Gastrocnemius medialis (tissue), 4 donors: ENCODE measurements around the gene SELENOF.

ENCODE experiments used
- POLR2A ChIP-seq, 2 donors: fragments of 450-650 bp; IDR thresholded peaks; one replicate each; pipeline ENCODE4 v1.6.1; 2017; ENCODE audit warnings: antibody characterized with exemption in 2 of 2, mild to moderate bottlenecking in 2 of 2, moderate library complexity in 2 of 2
- TF ChIP-seq, protein P1 (sequence below), 5 experiments: fragments of 450-650 bp in 3 of 5; fragments of 200-600 bp in 2 of 5; sonication (generic) in 2 of 5; IDR thresholded peaks in 4 of 5; conservative IDR thresholded peaks in 1 of 5; 1 replicate in 4 of 5; 2 replicates in 1 of 5; pipeline ENCODE4 v1.5.1; 2016 to 2019; ENCODE audit warnings: antibody characterized with exemption in 5 of 5, mild to moderate bottlenecking in 3 of 5, moderate library complexity in 3 of 5

DNA sequence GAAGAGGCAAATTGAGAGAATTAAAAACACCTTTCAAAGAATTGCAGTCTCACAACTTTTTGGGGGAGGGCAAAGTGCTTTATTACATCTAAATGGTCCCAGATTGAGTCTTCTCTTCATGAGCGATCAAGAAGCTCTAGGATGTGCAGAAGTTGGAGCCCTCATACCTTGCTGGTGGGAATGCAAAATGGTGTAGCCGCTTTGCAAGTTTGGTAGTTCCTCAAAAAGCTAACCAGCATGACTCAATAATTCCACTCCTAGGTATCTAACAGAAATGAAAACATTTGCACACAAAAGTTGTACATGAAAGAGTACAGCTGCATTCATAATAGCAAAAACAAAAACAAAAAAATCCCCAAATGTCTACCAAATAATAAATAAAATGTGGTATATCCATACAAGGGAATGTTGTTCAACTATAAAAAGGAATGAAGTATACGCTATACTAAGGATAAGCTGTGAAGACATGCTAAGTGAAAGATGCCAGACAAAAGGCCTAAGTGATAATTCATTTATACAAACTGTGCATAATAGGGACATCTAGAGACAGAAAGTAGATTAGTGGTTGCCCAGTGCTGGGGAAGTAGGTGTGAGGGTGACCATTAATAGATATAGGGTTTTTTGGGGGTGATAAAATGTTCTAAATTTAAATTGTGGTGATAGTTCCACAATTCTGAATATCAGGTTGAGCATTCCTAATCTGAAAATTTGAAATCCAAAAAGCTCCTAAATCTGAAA, 55.2 kb downstream of the SELENOF start:
- TF ChIP-seq, protein P1, sequence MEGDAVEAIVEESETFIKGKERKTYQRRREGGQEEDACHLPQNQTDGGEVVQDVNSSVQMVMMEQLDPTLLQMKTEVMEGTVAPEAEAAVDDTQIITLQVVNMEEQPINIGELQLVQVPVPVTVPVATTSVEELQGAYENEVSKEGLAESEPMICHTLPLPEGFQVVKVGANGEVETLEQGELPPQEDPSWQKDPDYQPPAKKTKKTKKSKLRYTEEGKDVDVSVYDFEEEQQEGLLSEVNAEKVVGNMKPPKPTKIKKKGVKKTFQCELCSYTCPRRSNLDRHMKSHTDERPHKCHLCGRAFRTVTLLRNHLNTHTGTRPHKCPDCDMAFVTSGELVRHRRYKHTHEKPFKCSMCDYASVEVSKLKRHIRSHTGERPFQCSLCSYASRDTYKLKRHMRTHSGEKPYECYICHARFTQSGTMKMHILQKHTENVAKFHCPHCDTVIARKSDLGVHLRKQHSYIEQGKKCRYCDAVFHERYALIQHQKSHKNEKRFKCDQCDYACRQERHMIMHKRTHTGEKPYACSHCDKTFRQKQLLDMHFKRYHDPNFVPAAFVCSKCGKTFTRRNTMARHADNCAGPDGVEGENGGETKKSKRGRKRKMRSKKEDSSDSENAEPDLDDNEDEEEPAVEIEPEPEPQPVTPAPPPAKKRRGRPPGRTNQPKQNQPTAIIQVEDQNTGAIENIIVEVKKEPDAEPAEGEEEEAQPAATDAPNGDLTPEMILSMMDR (IDR thresholded peaks at IDR 0.05 in 4 of 5, conservative IDR thresholded peaks at IDR 0.05 in 1 of 5), result no peak
- no peak for TF ChIP-seq POLR2A (IDR thresholded peaks at IDR 0.05)
